ENCODE measurements around the gene STUB1.
A peak's percentile ranks its signal among the peaks of the same experiment; 100 is the strongest.
"Not testable (repeated sequence)": the region's sequence is repeated elsewhere in the genome, so short reads cannot be mapped to it uniquely, and the experiment has no call there.

The STUB1 gene

GRCh38 chr16:684961-685696, 4.9 kb downstream of the STUB1 start:
- H3K4me3 ChIP-seq (replicated peaks; ENCODE audit: low read depth, low read length) = no peak overlapping the region
- DNase-seq (ENCODE audit: extremely low read depth, low read depth) = no peak
- TF ChIP-seq CTCF (IDR thresholded peaks at IDR 0.05; ENCODE audit: low read depth, low read length, missing control alignments) = no peak

- no peak for DNase-seq (ENCODE audit: extremely low read depth, low read depth)
- H3K4me3 ChIP-seq (replicated peaks; ENCODE audit: low read depth, low read length) = no peak overlapping the region
- peak; percentile 52 for TF ChIP-seq CTCF (IDR thresholded peaks at IDR 0.05; ENCODE audit: low read depth, low read length, missing control alignments)
These were observed 5.8 kb downstream of the STUB1 start for GRCh38 chr16:685967-686366.

GRCh38 chr16:686459-687260, 6.5 kb downstream of the STUB1 start:
- H3K4me3 ChIP-seq (replicated peaks; ENCODE audit: low read depth, low read length) = no peak overlapping the region
- no peak for DNase-seq (ENCODE audit: extremely low read depth, low read depth)
- TF ChIP-seq CTCF (IDR thresholded peaks at IDR 0.05; ENCODE audit: low read depth, low read length, missing control alignments) = no peak

GRCh38 chr16:687499-687898, 7.3 kb downstream of the STUB1 start:
- no peak for DNase-seq (ENCODE audit: extremely low read depth, low read depth)
- H3K4me3 ChIP-seq (replicated peaks; ENCODE audit: low read depth, low read length) = no peak overlapping the region
- no peak for TF ChIP-seq CTCF (IDR thresholded peaks at IDR 0.05; ENCODE audit: low read depth, low read length, missing control alignments)

GRCh38 chr16:689175-689897, 9.1 kb downstream of the STUB1 start:
- TF ChIP-seq CTCF (IDR thresholded peaks at IDR 0.05; ENCODE audit: low read depth, low read length, missing control alignments) = no peak
- H3K4me3 ChIP-seq (replicated peaks; ENCODE audit: low read depth, low read length) = peak overlapping the region; percentile 93
- no peak for DNase-seq (ENCODE audit: extremely low read depth, low read depth)

GRCh38 chr16:691242-691641, 11.0 kb downstream of the STUB1 start:
- not testable (repeated sequence) for H3K4me3 ChIP-seq (replicated peaks; ENCODE audit: low read depth, low read length); DNase-seq (ENCODE audit: extremely low read depth, low read depth)

Data from HFF-Myc (cell line).